Vagina (tissue), 2 donors: ENCODE measurements around the gene GBX2.

Experiments used
- CTCF ChIP-seq, 3 experiments: fragments of 450-650 bp in 2 of 3; fragments of 200-600 bp in 1 of 3; sonication (generic) in 1 of 3; IDR thresholded peaks; one replicate each; pipeline ENCODE4 v1.5.1; 2017 to 2019; ENCODE audit warnings: antibody characterized with exemption in 3 of 3, mild to moderate bottlenecking in 2 of 3, moderate library complexity in 2 of 3
- POLR2A ChIP-seq, 2 donors: fragments of 450-650 bp; IDR thresholded peaks; one replicate each; pipeline ENCODE4 v1.6.1; 2017; ENCODE audit warnings: antibody characterized with exemption in 2 of 2, mild to moderate bottlenecking in 2 of 2, moderate library complexity in 2 of 2
- POLR2AphosphoS5 ChIP-seq, 2 donors: sonication (generic); formaldehyde crosslinking; IDR thresholded peaks; one replicate each; pipeline ENCODE4 v1.9.0; 2017; ENCODE audit warnings: antibody characterized with exemption in 2 of 2, mild to moderate bottlenecking in 2 of 2, low read depth in 1 of 2; ENCODE audit not compliant: insufficient read depth in 1 of 2

DNA sequence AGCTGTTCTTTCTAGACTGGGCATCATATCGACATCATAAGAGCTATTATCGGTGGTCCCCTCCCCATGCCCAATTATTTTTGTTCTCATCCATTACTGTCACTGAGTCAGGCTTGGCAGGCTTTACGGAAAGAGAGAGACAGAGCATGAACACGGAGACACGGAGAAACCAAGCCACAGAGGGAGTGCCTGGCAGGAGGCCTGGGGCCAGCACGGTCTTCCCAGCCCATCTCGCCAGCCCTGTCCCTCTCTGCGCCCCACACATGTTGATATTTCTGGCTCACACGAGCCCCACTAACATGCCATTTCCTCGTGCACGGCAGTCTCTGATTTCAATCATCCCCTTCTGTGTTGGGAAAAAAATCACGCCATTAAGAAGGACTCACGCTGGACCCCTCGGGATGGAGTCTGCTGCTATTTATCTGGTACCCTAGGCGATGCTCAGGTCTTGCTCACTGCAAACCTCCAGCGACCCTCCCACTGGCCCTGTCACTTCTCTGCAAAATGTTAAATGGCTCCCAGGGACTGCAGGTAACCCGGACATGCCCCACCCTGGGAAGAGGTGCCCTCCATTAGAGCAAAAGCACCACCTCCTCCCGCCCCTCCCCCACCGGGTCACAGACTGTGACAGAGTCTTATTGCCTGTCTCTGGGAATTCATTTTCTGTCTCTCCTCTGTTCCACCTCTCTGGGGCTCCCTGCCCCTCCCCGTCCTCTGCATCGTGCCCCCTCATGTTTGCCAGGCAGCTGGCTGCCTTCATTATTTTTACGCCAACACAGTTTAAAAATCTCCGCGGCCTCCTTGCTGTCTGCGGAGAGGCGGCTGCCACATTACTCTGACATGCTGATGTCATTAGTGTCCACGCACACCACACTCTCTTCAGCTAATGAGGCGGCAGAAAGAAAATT lies 40.1 kb upstream of the GBX2 start:
- TF ChIP-seq CTCF (IDR thresholded peaks at IDR 0.05), result no peak
- no peak for TF ChIP-seq POLR2A (IDR thresholded peaks at IDR 0.05)
- TF ChIP-seq POLR2AphosphoS5 (IDR thresholded peaks at IDR 0.05; ENCODE audit: insufficient read depth in 1 of 2, low read depth in 1 of 2), result no peak
